Activated CD8-positive, alpha-beta memory T cell treated with anti-CD3 and anti-CD28 coated beads for 36 hours (primary cell): ENCODE results near the gene PNMA8B. TPM values are rescaled to one million over a fixed set of nuclear protein-coding genes. Genes with fewer than 3 reads are reported as not detected.

Source experiments
- CTCF ChIA-PET: fragments of 350-600 bp; sonication (Branson Sonifier 250); formaldehyde crosslinking; loops from one replicate; lab custom pipeline; 2021; ENCODE audit warnings: antibody characterized with exemption; lab: Charles Lee
- POLR2A ChIA-PET: fragments of 350-600 bp; sonication (Branson Sonifier 250); formaldehyde crosslinking; loops from one replicate; lab custom pipeline; 2021; ENCODE audit warnings: antibody characterized with exemption; lab: Charles Lee
- total RNA-seq, 2 experiments: library from RNA; stranded (reverse); gene quantifications; one replicate each; pipeline ENCODE4 v1.2.3, GENCODE V29; 2021

PNMA8B gene
- total RNA-seq, 2 experiments from 2014 or later: 0.08 TPM; not detected in 1

GRCh38 chr19:46471116-46471733 lies 24.4 kb downstream of the PNMA8B start, which contains the start of gene PNMA8A:
Gene PNMA8A (minus strand): TSS chr19:46471563. CDS start chr19:46471035, 528 bp downstream.
- ChIA-PET CTCF (interaction anchor here (0.9 to 1.2 kb wide), 3 partner anchors 13 to 76 kb away, joined by 3 to 5 read pairs (median 4); no protein-coding TSS in a partner anchor), POLR2A (no interaction called here)

DNA sequence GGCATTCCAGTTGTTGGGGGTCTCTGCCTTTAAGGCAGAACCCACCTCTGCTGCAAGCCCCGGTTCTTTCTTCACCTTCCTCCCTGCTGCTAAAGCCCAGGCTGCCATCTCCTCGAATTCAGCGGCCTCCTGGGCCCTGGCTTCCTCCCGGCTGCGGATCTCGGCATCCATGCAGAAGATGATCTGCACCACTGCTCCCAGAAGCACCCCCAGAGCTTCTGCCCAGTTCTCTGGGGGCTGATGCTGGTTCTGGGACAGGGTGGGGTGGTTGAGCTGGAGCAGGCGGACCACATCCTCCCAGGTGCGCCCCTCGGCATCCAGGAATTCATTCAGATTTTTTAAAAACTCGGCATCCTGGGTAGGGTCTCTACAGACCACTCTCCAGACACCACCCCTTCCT lies 25.3 kb downstream of the PNMA8B start:
- ChIA-PET POLR2A (no interaction called here), CTCF (interaction anchor here (0.9 to 1.5 kb wide), 3 partner anchors 14 to 75 kb away, joined by 3 to 6 read pairs (median 4); no protein-coding TSS in a partner anchor)

DNA sequence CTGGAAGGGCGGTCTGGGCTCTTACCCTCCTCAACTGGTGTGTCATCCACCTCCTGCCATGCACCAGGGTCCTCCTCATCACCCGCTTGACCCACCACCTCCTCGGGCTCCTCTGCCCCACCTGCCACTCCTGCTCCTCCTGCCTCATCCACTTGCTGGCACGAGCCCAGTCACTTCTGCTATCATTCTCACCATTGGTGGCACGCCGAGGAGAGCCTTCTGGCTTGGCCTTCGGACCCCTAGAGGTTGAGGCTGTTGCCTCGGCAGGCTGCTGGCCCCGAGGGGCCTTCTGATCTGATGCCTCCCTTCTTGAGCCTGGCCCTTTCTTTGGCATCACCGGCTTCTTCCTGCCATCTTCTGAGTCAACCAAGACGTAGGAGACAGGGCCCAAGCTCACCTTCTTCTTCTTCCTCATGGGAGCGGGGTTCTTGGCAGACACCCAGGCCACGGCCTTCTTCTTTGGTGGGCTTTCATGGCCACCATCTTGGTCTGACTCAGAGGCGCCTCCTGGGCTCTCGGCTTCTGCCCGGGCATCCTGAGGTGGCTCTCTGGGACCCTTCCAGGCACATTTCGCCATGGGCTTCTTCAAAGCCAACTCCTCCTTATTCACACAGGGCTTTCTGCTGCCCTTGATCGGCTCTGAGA lies 26.0 kb downstream of the PNMA8B start:
- ChIA-PET POLR2A (no interaction called here), CTCF (interaction anchor here (1.2 to 1.5 kb wide), 2 partner anchors 15 to 75 kb away, joined by 4 to 6 read pairs; no protein-coding TSS in a partner anchor)

- ChIA-PET POLR2A (no interaction called here), CTCF (interaction anchor here (0.7 kb wide), 2 partner anchors 37 to 414 kb away, joined by 3 read pairs; no protein-coding TSS in a partner anchor)
These were observed 29.0 kb downstream of the PNMA8B start for GRCh38 chr19:46466536-46467196.

DNA sequence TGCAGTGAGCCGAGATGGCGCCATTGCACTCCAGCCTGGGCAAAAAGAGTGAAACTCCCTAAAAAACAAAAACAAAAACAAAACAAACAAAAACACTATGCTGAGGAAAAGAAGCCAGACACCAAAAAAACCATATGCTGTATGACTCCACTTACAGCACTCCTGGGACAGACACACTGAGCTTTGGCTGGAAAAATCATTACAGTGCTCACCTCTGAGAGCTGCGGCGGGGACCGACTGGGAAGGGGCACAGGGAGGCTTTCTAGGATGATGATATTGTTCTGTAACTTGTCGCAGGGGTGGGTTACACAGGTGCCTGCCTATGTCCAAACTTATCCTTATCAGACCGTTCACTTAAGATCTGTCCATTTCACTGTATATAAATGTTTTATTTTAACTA lies 32.2 kb downstream of the PNMA8B start:
- CTCF ChIA-PET: interaction anchor here (0.5 to 1.2 kb wide), 2 partner anchors 68 to 486 kb away, joined by 3 read pairs; no protein-coding TSS in a partner anchor
- POLR2A ChIA-PET: no interaction called here

- CTCF ChIA-PET: interaction anchor here (1.0 kb wide), 1 partner anchor 10 kb away, joined by 3 read pairs; no protein-coding TSS in a partner anchor
- POLR2A ChIA-PET: no interaction called here
These were observed 34.1 kb downstream of the PNMA8B start for GRCh38 chr19:46461537-46461936.

GRCh38 chr19:46460981-46461380 lies 34.7 kb downstream of the PNMA8B start:
- CTCF ChIA-PET: interaction anchor here (1.0 kb wide), 1 partner anchor 10 kb away, joined by 3 read pairs; no protein-coding TSS in a partner anchor
- POLR2A ChIA-PET: no interaction called here

DNA sequence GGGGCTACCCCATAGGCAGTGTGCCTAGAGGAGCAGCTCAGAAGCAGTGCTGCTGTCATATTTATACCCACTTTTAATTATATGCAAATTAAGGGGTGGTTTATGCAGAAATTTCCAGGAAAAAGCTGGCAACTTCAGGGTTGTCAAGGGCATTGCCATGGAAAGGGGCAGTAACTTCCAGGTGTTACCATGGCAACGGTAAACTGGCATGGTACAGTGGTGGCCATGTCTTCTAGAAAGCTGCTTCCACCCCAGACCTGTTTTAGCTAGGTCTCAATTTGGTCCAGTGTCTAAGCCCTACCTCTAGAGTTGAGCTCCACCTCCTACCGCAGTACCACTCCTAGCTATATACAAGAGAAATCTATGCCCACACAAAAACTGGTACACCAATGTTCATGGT lies 35.6 kb downstream of the PNMA8B start:
- POLR2A ChIA-PET: no interaction called here
- CTCF ChIA-PET: no interaction called here

- POLR2A ChIA-PET: no interaction called here
- CTCF ChIA-PET: no interaction called here
These were observed 38.7 kb downstream of the PNMA8B start for GRCh38 chr19:46456930-46457329.

DNA sequence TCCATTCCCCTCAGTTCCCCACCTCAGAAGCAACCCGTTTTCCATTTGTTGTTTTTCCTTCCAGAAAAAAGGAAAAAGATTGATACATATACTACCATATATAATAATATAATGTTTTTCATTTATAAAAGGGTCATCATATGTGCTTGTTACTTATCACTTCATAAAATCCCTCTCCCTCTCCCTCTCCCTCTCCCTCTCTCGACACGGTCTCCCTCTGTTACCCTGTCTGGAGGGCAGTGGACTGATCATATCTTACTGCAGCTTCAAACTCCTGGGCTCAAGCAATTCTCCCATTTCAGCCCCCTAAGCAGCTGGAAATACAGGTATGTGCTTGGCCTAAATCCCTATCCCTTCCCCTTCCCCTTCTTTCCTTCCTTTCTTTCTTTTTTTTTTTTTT lies 41.4 kb downstream of the PNMA8B start:
- POLR2A ChIA-PET: no interaction called here
- CTCF ChIA-PET: interaction anchor here (0.7 kb wide), 1 partner anchor 40 kb away, joined by 3 read pairs; no protein-coding TSS in a partner anchor

GRCh38 chr19:46453661-46454060 lies 42.0 kb downstream of the PNMA8B start:
- ChIA-PET CTCF (no interaction called here), POLR2A (no interaction called here)

DNA sequence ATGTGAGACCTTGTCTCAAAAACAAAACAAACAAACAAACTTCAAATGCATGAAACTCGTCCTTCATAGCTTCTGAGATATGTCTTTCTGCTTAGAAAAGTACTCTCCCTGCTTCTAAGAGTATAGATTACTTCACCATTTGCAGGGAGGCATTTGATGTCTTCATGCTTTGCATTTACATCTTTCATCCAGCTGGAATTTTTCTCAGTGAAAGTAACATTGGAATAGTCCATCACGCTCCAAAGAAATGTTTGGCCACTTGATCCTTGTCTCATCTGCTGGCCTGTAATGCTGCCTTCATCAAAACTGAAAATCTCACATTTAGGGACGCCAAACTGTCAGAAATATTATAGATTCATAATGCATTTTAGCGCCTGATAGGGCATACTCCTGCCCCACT lies 43.5 kb downstream of the PNMA8B start:
- CTCF ChIA-PET: interaction anchor here (1.0 kb wide), 1 partner anchor 16 kb away, joined by 3 read pairs; no protein-coding TSS in a partner anchor
- POLR2A ChIA-PET: no interaction called here

GRCh38 chr19:46451352-46451751 lies 44.3 kb downstream of the PNMA8B start:
- POLR2A ChIA-PET: interaction anchor here (0.7 kb wide), 1 partner anchor 15 kb away, joined by 3 read pairs; no protein-coding TSS in a partner anchor
- CTCF ChIA-PET: interaction anchor here (0.9 to 1.0 kb wide), 2 partner anchors 10 to 17 kb away, joined by 3 read pairs; no protein-coding TSS in a partner anchor

- POLR2A ChIA-PET: no interaction called here
- CTCF ChIA-PET: interaction anchor here (0.9 kb wide), 1 partner anchor 11 kb away, joined by 3 read pairs; no protein-coding TSS in a partner anchor
These were observed 44.9 kb downstream of the PNMA8B start for GRCh38 chr19:46450737-46451136.

- ChIA-PET POLR2A (no interaction called here), CTCF (interaction anchor here (0.6 kb wide), 1 partner anchor 205 kb away, joined by 3 read pairs; no protein-coding TSS in a partner anchor)
These were observed 46.4 kb downstream of the PNMA8B start for GRCh38 chr19:46449228-46449627.

- CTCF ChIA-PET: interaction anchor here (0.6 kb wide), 2 partner anchors 25 to 205 kb away, joined by 3 read pairs; no protein-coding TSS in a partner anchor
- POLR2A ChIA-PET: no interaction called here
These were observed 47.1 kb downstream of the PNMA8B start for GRCh38 chr19:46448601-46449000.

DNA sequence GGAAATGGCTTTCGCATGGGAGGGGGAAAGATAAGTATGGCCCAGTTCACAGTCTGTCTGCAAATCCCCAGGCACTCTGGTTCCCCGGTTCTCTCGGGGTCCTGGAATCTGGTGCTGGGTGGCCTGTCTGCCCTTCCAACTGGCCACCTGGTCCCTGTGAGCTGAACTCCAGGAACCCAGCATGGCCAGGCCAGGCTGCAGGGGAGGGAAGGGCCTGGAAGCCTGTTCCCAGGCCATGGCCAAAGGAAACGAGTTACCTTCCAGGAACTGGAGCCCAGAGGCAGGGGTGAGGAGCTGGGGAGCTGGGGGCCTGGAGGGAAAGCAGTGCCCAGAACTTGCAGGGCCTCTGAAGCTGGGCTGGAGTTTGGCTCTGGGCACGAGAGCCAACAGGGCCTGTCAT lies 47.8 kb downstream of the PNMA8B start:
- POLR2A ChIA-PET: no interaction called here

GRCh38 chr19:46447006-46447405 lies 48.7 kb downstream of the PNMA8B start:
- POLR2A ChIA-PET: no interaction called here
- CTCF ChIA-PET: interaction anchor here (0.6 to 0.8 kb wide), 2 partner anchors 90 to 134 kb away, joined by 3 to 4 read pairs; no protein-coding TSS in a partner anchor

More for the DNA sequence above, 47.8 kb downstream of the PNMA8B start:
- CTCF ChIA-PET: no interaction called here

GRCh38 chr19:46446021-46446420 lies 49.6 kb downstream of the PNMA8B start:
- ChIA-PET POLR2A (interaction anchor here (0.6 kb wide), 1 partner anchor 12 kb away, joined by 3 read pairs; no protein-coding TSS in a partner anchor), CTCF (no interaction called here)
